Activated T-cell treated with anti-CD3 and anti-CD28 coated beads for 24 hours (primary cell): ENCODE results near the gene GALNT13.

ENCODE experiments used
- DNase-seq: peaks from one replicate; pipeline ENCODE4 v3.0.0-alpha.2; 2020; ENCODE audit warnings: low read depth

GALNT13 gene

DNA sequence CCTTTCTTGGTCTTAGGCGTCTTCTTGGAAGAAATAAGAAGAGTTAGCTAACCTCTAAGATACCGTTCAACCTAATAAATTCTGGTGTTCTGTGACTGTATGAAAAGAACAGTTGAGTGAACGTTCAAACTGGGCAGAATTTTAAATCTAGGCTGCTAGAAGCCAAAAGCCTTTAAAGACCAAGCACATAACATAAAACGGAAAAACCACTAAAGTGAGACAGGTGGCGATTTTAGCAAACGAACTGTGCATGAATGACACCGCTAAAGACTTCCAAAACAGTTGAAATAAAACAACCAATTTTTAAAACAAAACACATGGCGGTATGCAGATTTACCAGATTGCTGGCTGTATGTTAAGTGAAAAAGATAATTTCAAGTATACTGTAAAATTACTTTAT lies 73.1 kb downstream of the GALNT13 start:
- no peak for DNase-seq

DNA sequence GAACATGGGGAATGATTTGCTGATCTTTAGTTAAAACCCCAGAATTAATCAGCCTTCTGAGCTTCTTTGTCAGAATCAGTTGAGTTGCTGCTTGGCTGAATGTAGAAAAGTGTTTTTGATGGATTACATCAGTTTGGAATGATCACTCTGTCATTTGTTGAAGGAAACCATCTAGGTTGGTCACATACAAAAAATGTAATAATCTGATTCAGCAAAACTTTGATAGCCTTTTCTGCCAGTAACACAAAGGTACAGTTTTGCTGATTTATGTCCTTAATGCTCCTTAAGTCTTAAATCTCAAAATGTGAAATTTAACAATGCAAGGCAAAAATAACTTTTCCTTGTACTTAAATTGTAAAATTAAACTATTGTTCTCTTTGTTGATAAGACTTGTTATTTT lies 74.3 kb downstream of the GALNT13 start:
- DNase-seq: no peak

DNA sequence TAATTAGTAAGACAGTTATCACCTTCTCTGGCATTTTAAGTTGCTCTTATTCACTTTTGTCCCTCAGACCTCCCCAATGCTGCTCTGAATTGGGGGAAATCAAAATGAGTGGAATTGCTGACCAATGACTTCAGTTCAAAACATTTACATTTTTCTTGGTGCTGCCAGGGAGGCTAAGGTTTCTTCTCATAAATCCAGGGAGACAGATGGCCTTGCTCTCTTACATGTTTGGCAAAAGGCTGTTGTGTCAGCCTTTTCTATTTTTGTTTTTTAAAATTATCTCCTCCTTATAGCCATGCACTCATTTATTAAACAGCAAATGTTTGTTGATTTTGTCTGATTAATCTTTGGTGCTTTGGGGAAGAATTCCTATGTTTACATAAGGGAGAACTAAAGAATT lies 82.0 kb downstream of the GALNT13 start:
- no peak for DNase-seq

DNA sequence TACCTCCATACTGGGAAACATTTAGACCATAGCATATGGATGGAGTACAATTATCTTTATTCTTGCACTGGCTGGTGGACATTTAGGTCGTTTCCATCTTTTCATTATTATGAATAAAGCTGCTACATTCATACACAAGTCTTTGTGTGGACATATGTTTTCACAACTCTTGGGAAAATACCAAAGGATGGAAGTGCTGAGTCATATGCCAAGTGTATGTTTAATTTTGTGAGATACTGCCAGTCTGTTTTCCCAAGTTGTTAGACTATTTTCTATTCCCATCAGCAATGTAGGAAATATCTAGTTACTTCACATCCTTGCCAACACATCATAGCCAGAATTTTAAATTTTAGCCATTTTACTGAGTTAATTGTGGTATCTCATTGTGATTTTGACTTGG lies 91.5 kb downstream of the GALNT13 start:
- DNase-seq: no peak

DNA sequence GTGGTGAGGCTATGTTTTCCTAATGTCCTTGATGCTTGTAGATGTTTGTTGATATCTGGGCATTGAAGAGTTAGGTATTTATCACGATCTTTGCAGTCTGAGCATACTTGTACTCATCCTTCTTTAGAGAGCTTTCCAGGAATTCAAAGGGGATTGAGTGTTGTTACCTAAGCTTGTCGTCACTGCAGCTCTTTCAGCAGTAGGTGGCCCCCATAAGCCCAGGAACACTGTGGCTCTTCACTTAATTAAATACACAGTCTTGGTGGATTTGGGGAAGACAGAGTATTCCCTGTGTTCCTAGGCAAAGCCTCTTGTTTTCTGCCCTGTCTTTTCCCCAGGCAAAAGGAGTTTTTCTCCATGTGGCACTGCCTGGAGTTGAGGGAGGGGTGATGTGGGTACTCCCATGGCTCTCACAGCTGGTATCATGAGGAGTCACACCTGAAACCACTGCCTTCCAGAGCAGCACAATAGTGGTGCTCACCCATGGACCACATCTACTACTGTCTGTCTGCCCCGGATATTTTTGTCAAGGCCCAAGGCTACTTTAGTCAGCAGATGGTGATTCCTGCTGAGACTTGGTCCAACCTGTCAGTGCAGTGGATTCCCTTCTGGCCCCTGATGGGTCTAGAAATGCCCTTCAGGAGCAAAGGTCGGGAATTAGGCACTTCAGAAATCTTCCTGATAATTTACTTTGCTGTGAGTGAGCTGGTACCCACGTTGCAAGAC lies 95.7 kb downstream of the GALNT13 start:
- no peak for DNase-seq

DNA sequence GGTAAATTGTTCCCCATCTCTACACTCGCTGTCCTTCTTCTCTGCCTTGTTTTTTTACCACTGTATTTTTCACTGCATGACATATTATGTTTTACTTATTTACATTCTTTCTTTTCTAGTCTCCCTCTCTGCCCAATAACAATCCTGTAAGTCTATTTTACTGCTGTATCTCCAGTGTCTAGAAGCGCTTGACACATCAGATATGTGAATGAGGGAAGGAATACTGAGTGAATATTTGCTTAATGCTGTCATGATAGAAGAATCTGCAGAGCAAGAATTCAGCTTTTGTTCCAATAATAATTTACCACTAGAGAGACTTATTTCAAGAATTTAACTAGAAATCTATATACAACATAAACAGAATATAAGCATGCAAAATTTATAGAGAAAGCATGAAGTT lies 99.5 kb downstream of the GALNT13 start:
- DNase-seq: no peak

DNA sequence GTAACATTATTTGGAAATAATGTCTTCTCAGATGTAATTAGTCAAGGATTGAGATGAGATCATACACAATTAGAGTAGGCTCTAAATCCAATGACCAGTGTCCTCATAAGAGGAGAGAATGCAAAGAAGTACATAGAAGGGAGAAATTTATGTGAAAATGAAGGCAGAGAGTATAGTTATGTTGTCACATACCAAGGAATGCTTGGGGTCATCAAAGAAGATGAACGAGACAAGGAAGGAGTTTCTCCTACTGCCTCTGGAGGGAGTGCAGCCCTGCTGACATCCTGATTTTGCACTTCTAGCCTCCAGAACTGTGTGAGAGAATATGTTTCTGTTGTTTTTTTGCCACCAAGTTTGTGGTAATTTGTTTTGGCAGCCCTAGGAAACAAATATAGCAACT lies 100.1 kb downstream of the GALNT13 start:
- DNase-seq: no peak

DNA sequence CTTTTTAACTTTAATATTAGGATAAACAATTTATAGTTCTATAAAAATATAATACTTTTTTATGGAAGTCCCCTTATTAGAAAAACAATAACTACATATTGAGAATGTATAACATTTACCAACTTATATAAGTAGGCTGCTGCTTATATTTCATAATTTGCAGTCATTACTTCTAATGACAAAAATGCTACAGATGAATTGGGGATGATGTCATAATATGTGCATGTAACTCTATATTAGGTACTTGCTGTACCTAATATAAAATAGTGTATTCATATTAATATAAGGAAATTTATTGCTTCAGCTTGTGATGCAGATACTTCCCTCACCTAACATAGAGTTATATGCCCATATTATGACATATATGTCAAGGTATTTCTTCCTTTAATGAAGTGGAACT lies 100.7 kb downstream of the GALNT13 start:
- DNase-seq: no peak

DNA sequence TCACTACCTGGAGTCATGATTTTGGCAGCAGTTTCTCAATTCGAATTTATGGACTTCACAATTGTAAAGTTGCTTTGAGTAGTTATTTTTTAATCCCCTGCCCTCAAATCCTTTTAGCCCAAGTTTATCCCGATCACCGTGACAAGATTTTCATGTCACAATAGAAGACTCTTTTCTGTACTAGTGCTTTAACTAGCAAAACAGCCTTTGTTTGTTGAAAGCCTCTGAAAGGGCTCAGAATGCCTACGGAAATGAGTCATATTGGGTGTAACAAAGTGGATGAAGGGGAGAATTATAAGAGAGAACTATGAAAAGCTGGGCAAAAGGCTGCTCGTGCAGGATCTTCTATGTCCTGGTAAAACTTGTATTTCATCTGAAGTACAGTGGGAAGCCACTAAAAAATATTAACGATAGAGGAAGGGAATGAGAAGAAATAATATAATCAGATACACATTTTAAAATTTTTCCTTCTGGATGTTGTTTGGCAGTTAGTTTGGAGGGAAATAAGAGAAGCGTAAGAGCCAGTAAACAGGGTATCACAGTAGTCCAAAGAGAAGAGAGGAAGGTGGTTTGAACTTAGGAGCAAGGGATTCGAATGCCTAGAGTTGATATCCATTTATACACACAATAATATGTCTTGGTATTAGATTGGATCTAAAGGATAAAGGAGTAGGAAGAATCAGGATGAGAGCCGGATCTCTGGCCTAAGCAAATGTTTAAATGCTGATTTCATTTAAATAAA lies 114.9 kb downstream of the GALNT13 start:
- no peak for DNase-seq

DNA sequence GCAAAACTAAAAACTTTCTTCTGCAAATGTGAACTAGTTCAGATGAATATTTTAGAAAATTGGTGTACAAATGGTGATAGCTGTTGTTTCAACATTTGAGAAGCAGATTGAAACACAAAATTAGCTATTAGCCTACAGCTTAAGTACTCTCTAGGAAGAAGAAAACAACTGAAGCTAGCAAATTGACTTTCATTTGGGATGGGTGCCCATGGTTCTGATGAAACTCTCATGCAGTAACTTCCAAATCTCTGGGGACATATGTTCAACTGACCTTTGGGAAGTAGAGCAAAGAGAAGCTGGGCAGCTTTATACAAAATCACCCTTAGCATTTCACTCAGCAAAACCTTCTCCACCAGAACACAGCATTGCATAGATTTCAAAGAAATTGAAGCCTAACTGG lies 119.0 kb downstream of the GALNT13 start:
- no peak for DNase-seq

DNA sequence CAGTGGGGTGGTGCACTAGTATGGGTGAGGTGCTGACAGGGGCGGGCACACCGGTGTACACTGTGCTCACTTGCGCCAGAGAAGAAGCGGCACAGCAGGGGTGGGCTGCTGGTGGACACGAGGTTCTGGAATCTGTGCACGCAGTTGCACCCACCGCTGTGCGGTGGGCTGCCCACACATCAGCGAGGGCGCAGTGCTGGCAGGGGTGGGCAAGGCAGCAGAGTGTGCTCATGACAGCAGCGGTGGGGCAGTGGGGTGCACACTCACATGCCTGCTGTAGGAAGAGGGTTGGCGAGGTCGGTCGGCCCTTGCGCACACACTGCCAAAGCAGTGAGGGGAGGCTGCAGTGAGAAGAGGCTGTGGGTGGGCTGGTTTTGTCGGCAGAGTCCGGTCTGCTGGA lies 141.8 kb downstream of the GALNT13 start:
- no peak for DNase-seq

DNA sequence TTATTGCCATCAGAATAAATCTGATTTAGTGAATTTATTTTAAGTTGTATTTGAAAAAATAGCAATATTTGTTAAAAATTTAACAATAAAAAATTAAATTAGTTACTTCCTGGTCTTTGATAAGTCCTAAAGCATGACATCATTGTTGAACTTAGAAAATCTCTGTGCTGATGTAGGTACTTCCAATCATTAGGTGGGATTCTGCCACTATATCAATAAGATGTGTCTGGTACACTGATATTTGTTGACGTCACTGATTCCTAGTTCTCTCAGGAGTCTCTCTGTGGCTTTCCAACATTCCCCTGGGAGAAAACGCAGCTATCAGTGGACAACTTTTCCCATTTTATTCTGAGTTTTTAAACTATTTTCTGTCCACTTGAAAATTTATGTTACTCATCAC lies 143.5 kb downstream of the GALNT13 start:
- DNase-seq: no peak

DNA sequence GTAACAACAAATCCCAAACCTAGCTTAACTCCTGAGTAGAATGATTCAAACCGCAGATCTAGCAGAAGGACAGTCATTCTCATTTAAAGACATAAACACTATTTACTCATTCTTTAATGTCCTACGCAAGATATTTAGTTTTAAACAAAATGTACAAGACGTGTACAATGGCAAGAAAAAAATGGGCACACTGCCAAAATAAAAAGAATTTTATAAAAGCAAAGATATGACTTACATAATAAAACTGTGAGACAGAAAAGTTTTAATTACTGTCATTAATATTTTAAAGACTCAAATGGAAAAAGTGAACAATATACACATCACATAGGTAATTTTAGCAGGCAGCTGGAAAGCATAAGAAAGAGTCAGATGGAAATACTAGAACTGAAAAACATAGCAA lies 157.8 kb downstream of the GALNT13 start:
- DNase-seq: no peak

DNA sequence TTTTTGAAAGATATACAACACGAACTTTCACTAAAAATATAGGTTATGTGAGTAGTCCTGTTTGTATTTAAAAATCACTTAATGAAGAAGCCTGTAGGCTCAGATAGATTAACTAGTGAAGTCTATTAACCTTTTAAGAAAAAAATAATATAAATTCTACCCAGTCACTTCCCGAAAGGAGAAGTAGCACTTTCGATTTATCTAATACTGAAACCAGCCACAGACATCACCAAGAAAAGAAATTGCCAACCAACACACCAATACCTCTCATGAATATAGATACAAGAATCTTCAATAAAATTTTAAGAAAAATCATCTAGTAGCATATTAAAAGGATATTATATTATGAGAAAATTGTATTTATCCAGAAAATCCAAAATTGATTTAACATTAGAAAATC lies 160.5 kb downstream of the GALNT13 start:
- no peak for DNase-seq

DNA sequence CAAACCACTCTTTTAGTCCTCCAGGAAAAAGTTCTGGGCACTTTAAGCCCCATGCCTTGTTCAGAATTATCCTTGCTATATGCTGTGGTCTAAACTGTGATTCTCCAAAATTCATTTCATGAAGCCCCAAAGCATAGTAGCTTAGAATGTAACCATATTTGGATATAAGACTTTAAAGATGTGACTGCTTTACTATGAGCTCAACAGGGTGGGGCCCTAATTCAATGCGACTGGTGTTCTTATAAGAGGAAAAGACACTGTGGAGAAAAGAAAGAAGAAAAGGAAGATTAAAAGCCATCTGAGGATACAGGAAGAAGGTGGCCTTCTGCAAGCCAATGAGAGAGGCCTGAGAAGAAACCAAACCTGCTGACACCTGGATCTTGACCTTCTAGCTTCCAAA lies 174.8 kb downstream of the GALNT13 start:
- no peak for DNase-seq

DNA sequence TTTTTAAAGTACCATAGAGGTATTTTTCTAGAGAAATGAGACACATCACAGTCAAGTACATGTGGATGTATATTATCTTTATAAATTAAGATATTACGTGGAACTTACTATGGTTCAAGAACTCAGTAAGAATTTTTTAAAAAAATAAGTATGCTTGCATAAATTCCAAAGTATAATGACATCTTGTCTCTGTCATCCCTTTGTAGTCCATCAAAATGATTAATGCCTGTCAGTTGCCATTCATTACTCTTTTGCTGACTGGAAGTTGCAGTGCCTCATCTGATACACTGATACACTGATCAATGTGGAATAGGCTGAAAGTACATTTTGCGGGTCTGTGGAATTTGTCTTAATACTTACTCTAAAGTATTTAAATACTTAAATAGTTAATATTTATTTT lies 177.2 kb downstream of the GALNT13 start:
- no peak for DNase-seq

DNA sequence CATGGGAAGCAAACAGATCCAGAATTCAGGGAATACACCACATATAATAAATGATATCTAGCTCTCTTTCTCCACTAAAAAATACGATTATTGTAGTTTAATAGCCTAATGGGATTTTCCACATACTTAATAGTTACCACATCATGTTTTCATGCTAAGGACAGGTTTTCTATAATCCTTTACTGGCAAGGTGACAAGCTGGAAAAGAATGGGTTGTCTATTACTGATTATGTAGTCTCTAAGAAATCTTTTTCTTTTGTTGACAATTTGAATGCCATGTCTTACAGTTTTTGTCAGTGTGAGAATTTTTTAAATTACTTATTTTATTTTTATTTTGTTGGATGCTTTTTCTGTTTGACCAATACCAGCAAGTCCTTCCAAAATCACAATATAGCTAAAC lies 177.8 kb downstream of the GALNT13 start:
- no peak for DNase-seq

DNA sequence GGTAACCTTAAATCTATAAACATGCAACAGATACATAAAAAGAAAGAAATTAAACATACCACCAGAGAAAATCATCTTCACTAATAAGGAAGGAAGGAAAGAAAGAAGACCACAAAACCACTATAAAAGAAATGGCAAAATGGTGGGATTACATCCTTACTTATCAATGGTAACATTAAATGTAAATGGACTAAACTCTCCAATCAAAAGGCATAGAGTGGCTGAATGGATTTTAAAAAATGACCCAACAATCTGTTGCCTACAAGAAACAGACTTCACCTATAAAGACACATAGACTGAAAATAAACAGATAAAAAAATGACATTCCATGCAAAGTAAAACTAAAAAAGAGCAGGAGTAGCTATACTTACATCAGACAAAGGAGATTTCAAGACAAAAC lies 195.4 kb downstream of the GALNT13 start:
- DNase-seq: no peak

DNA sequence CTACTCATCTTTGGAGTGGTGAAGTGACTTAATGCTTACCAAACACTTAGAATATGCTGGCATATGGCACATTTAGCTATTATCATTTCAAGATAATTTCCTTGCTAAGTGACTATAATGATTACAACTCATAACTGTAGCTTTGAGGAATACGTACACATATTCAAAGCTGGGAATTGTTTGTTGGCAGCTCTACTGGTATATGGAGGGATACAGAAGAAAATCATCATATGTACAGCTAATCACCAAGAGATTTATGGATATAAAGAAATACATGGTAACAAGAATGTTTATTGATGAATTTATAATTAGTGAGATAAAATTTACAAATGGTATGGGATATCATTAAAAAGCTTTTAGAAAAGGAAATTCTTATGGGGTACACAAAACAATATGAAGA lies 207.2 kb downstream of the GALNT13 start:
- DNase-seq: no peak

DNA sequence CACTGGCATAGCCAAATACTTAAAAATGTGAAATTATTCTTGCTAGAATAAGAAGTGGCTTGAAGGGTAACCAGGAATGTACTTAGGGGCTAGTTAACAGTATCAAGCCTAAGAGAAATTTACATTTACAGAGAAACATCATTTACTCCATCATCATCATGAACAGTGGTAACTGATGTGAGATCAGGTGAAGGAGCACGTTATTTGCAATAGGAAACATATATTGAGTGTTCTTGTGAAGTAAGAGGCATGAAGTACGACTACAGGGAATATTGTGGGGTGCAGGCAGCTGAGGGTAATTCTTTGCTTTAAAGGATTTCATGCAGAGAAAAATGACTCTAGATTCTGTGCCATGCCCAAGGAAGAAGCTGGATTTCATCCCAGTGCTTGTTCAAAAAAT lies 220.8 kb downstream of the GALNT13 start:
- no peak for DNase-seq

DNA sequence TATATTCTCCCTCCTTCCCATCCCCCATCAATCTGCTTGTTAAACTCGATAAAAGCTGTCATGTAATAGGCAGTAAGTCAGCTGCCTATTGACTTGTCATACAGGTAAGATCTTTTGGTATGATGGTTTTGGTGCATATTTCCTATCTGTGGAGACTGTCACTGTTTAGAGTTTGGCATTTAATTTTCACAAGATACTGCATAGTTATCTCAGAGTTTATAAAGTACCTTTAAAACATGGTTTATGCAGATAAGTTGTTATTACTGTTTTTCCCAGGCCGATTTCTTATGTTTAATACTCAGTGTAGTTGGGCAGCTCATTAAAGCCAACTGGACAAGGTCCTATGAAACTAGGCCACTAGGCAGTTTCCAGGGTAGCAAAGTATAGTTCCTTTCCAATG lies 222.1 kb downstream of the GALNT13 start:
- no peak for DNase-seq

DNA sequence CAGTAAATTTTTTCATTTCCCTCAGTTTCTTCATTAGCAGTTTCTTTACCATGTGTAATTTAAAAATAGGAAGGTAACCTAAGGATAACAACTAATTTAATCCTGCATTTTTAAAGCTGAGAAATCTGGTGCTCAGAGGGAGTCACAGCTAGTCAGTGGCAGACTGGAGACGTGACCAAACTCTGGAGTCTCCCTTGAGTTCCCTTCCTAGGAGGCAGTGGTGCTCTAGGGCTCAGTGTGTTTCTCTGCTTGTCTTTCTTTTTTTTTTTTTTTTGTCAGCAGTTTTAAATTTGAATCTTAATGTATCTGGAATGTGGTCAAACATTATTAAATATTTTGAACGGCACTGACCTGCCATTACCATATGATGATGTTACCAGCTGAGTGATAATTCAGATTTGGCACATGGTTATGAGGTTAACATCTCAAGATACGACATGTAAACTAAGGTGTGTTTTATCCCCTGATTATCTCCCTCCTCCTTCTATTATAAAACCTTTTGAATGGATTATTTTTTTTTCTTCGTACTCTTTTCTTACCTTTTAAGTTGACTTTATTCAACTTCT lies 226.2 kb downstream of the GALNT13 start:
- DNase-seq: no peak

DNA sequence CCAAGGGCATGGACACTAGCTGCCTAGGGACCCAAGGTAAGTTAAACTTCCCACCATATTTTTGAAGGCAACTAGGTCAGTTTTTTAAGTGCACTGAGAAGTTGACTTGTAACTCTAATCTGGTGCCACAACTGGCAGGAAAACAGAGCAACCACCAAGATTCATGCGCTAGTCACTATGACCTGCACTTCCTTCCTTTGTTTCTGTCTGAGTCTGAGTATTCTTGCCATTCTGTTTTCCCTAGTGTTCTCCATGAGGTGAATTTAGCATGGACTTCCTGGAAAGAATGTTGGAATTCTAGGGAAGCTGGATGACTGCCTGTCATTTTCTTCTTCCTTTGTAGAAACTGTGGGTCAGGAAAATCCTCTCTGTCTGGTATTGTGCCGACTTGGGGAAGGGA lies 249.0 kb downstream of the GALNT13 start:
- DNase-seq: no peak

DNA sequence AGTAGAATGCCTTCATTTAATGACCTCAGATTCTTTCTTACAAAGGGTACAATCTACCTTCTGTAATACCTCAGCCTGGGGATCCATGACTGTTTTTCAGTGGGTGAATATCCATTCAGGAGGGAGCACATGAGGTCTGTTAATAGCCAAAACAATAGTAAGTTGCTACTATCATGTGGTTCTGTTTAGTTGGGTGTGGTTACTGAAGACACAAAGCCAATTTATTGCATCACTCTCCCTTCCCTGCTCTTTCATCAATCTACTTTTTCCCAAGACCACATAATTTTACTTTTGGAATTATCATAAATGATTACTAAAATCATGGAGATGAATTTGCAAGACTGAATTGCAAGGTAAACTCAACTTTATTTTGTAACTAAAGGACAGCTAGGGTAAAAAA lies 254.2 kb downstream of the GALNT13 start:
- no peak for DNase-seq
